ENCODE measurements around the gene HINT1. TPM values are rescaled to one million over a fixed set of nuclear protein-coding genes. Genes with fewer than 3 reads are reported as not detected.
"Not testable (repeated sequence)": the region's sequence is repeated elsewhere in the genome, so short reads cannot be mapped to it uniquely, and the experiment has no call there.

The HINT1 gene
- total RNA-seq, 1 experiment from 2014 or later, result 444 TPM

DNA sequence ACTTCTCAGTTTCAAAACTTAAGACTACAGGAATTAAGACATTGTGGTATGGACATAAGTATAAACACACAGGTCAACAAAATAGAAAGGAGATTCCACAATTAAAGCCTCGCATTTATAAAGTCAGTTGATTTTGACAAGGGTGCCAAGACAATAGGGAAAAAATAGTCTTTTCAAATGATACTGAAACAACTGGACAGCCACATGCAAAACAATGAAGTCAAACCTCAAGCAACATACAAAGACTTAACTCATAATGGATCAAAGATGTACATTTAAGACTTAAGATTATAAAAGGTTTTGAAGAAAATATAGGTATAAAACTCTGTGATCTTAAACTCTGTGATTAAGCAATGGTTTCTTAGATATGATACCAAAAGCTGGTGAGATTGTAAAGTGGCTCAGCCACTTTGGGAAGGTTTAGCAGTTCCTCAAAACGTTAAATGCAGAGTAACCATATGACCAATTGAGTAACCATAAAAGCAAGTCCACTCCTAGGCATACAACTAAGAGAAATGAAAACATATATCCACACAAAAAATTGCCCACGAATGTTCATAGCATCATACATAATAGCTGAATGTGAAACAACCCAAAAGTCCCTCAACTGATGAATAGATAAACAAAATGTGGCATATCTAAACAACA is 22.0 kb downstream of the HINT1 start:
- no peaks in the 10 kb centered on the region for H3K4me1 Mint-ChIP-seq (ENCODE audit: insufficient read depth, unreplicated experiment)
- no TSS peak for BruUV-seq (replicated peaks)
- intact Hi-C loops (cut with micrococcal nuclease), result no loop called here
- no peaks in the 10 kb centered on the region for H3K36me3 Mint-ChIP-seq (ENCODE audit: insufficient read depth, unreplicated experiment)
- no peak overlapping the region for H3K4me3 Mint-ChIP-seq (ENCODE audit: unreplicated experiment)
- H3K9me3 Mint-ChIP-seq (ENCODE audit: unreplicated experiment), result no peaks in the 10 kb centered on the region
- TF ChIP-seq, protein P1, sequence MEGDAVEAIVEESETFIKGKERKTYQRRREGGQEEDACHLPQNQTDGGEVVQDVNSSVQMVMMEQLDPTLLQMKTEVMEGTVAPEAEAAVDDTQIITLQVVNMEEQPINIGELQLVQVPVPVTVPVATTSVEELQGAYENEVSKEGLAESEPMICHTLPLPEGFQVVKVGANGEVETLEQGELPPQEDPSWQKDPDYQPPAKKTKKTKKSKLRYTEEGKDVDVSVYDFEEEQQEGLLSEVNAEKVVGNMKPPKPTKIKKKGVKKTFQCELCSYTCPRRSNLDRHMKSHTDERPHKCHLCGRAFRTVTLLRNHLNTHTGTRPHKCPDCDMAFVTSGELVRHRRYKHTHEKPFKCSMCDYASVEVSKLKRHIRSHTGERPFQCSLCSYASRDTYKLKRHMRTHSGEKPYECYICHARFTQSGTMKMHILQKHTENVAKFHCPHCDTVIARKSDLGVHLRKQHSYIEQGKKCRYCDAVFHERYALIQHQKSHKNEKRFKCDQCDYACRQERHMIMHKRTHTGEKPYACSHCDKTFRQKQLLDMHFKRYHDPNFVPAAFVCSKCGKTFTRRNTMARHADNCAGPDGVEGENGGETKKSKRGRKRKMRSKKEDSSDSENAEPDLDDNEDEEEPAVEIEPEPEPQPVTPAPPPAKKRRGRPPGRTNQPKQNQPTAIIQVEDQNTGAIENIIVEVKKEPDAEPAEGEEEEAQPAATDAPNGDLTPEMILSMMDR (IDR thresholded peaks at IDR 0.05; ENCODE audit: unreplicated experiment), result no peak
- CTCF ChIA-PET, result no interaction called here
- POLR2A ChIA-PET, result no interaction called here
- DNase-seq (ENCODE audit: unreplicated experiment), result no peak
- H3K27ac Mint-ChIP-seq (ENCODE audit: low read depth, unreplicated experiment), result no peak overlapping the region
- H3K27me3 Mint-ChIP-seq (ENCODE audit: insufficient read depth, unreplicated experiment), result no peaks in the 10 kb centered on the region

DNA sequence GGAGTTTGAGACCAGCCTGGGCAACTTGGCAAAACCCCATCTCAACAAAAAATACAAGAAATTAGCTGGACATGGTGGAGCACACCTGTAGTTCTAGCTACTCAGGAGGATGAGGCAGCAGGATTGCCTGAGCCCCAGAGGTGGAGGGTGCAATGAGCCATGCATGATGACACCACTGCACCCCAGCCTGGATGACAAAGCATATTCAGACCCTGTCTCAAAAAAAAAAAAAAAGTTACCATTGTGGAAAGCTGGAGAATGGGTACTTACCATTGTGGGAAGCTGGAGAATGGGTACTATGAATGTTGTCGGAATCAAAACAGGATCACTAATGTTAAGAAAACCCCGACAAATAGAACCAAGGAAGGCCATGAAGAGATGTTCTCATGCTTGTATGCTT is 25.7 kb downstream of the HINT1 start:
- H3K4me3 Mint-ChIP-seq (ENCODE audit: unreplicated experiment), result no peak overlapping the region
- H3K36me3 Mint-ChIP-seq (ENCODE audit: insufficient read depth, unreplicated experiment), result no peaks in the 10 kb centered on the region
- ChIA-PET POLR2A (no interaction called here), CTCF (interaction anchor here (0.6 to 0.8 kb wide), 2 partner anchors 24 to 842 kb away, joined by 3 to 5 read pairs; no protein-coding TSS in a partner anchor)
- H3K27ac Mint-ChIP-seq (ENCODE audit: low read depth, unreplicated experiment), result no peak overlapping the region
- TF ChIP-seq, protein P1 (IDR thresholded peaks at IDR 0.05; ENCODE audit: unreplicated experiment), result no peak
- no peaks in the 10 kb centered on the region for H3K4me1 Mint-ChIP-seq (ENCODE audit: insufficient read depth, unreplicated experiment)
- DNase-seq (ENCODE audit: unreplicated experiment), result no peak
- H3K27me3 Mint-ChIP-seq (ENCODE audit: insufficient read depth, unreplicated experiment), result no peaks in the 10 kb centered on the region
- BruUV-seq (replicated peaks), result no TSS peak
- no peaks in the 10 kb centered on the region for H3K9me3 Mint-ChIP-seq (ENCODE audit: unreplicated experiment)
- intact Hi-C loops (cut with micrococcal nuclease), result no loop called here

DNA sequence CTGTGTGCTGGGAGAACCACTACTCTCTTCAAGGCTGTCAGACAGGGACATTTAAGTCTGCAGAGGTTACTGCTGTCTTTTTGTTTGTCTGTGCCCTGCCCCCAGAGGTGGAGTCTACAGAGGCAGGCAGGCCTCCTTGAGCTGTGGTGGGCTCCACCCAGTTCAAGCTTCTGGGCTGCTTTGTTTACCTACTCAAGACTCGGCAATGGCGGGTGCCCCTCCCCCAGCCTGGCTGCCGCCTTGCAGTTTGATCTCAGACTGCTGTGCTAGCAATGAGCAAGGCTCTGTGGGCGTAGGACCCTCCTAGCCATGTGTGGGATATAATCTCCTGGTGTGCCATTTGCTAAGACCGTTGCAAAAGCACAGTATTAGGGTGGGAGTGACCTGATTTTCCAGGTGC is 26.6 kb downstream of the HINT1 start:
- H3K4me3 Mint-ChIP-seq (ENCODE audit: unreplicated experiment); BruUV-seq (replicated peaks); H3K4me1 Mint-ChIP-seq (ENCODE audit: insufficient read depth, unreplicated experiment); CTCF ChIA-PET; H3K27ac Mint-ChIP-seq (ENCODE audit: low read depth, unreplicated experiment); H3K36me3 Mint-ChIP-seq (ENCODE audit: insufficient read depth, unreplicated experiment); H3K9me3 Mint-ChIP-seq (ENCODE audit: unreplicated experiment); H3K27me3 Mint-ChIP-seq (ENCODE audit: insufficient read depth, unreplicated experiment); DNase-seq (ENCODE audit: unreplicated experiment); intact Hi-C loops (cut with micrococcal nuclease): not testable (repeated sequence)
- POLR2A ChIA-PET, result interaction anchor here (0.6 kb wide), 1 partner anchor 251 kb away, joined by 3 read pairs; no protein-coding TSS in a partner anchor

DNA sequence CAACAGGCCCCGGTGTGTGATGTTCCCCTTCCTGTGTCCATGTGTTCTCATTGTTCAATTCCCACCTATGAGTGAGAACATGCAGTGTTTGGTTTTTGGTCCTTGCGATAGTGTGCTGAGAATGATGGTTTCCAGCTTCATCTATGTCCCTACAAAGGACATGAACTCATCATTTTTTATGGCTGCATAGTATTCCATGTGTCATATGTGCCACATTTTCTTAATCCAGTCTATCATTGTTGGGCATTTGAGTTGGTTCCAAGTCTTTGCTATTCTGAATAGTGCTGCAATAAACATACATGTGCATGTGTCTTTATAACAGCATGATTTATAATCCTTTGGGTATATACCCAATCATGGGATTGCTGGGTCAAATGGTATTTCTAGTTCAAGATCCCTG is 32.0 kb downstream of the HINT1 start:
- H3K9me3 Mint-ChIP-seq (ENCODE audit: unreplicated experiment); H3K4me1 Mint-ChIP-seq (ENCODE audit: insufficient read depth, unreplicated experiment); H3K27me3 Mint-ChIP-seq (ENCODE audit: insufficient read depth, unreplicated experiment); BruUV-seq (replicated peaks); H3K4me3 Mint-ChIP-seq (ENCODE audit: unreplicated experiment); intact Hi-C loops (cut with micrococcal nuclease); CTCF ChIA-PET; DNase-seq (ENCODE audit: unreplicated experiment); H3K27ac Mint-ChIP-seq (ENCODE audit: low read depth, unreplicated experiment); POLR2A ChIA-PET; H3K36me3 Mint-ChIP-seq (ENCODE audit: insufficient read depth, unreplicated experiment): not testable (repeated sequence)

DNA sequence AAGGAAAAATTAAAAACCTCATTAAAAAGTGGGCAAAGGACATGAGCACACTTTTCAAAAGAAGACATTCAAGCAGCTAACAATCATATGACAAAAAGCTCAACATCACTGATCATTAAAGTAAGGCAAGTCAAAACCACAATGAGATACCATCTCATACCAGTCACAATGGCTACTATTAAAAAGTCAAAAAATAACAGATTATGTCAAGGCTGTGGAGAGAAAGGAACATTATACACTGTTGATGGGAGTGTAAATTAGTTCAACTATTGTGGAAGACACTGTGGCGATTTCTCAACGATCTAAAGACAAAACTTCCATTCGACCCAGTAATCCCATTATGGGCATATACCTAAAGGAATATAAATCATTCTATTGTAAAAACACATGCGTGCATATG is 35.8 kb downstream of the HINT1 start:
- H3K4me1 Mint-ChIP-seq (ENCODE audit: insufficient read depth, unreplicated experiment), result no peaks in the 10 kb centered on the region
- intact Hi-C loops (cut with micrococcal nuclease), result no loop called here
- H3K27ac Mint-ChIP-seq (ENCODE audit: low read depth, unreplicated experiment), result no peak overlapping the region
- ChIA-PET POLR2A (no interaction called here), CTCF (interaction anchor here (0.7 kb wide), 1 partner anchor 355 kb away, joined by 3 read pairs; no protein-coding TSS in a partner anchor)
- TF ChIP-seq, protein P1 (IDR thresholded peaks at IDR 0.05; ENCODE audit: unreplicated experiment), result no peak
- no TSS peak for BruUV-seq (replicated peaks)
- no peaks in the 10 kb centered on the region for H3K36me3 Mint-ChIP-seq (ENCODE audit: insufficient read depth, unreplicated experiment)
- H3K27me3 Mint-ChIP-seq (ENCODE audit: insufficient read depth, unreplicated experiment), result no peaks in the 10 kb centered on the region
- peaks cover under 1% of the 10 kb centered on the region for H3K9me3 Mint-ChIP-seq (ENCODE audit: unreplicated experiment)
- DNase-seq (ENCODE audit: unreplicated experiment), result no peak
- H3K4me3 Mint-ChIP-seq (ENCODE audit: unreplicated experiment), result no peak overlapping the region

DNA sequence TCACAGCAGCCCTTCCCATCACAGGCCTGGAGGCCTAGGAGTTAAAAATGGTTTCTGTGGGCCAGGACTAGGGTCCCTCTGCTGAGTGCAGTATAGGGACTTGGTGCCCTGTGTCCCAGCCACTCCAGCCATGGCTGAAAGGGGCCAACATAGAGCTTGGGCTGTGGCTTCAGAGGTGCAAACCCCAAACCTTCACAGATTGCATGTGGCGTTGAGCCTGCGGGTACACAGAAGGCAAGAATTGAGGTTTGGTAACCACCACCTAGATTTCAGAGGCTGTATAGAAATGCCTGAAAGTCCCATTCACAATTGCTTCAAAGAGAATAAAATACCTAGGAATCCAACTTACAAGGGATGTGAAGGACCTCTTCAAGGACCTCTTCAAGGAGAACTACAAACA is 37.8 kb downstream of the HINT1 start:
- H3K4me3 Mint-ChIP-seq (ENCODE audit: unreplicated experiment); intact Hi-C loops (cut with micrococcal nuclease); BruUV-seq (replicated peaks); H3K36me3 Mint-ChIP-seq (ENCODE audit: insufficient read depth, unreplicated experiment); H3K27ac Mint-ChIP-seq (ENCODE audit: low read depth, unreplicated experiment); DNase-seq (ENCODE audit: unreplicated experiment); H3K9me3 Mint-ChIP-seq (ENCODE audit: unreplicated experiment); H3K27me3 Mint-ChIP-seq (ENCODE audit: insufficient read depth, unreplicated experiment); CTCF ChIA-PET; H3K4me1 Mint-ChIP-seq (ENCODE audit: insufficient read depth, unreplicated experiment): not testable (repeated sequence)
- POLR2A ChIA-PET, result interaction anchor here (0.6 kb wide), 1 partner anchor 1302 kb away, joined by 3 read pairs; no protein-coding TSS in a partner anchor

All from MCF 10A (cell line).